ENCODE results near the gene DNAH14. TPM values are rescaled to one million over a fixed set of nuclear protein-coding genes. Genes with fewer than 3 reads are reported as not detected.

Gene DNAH14
- total and polyA plus RNA-seq, 2 donors (not counting 1 experiment from before 2014, with no cell fraction given) = not detected

DNA sequence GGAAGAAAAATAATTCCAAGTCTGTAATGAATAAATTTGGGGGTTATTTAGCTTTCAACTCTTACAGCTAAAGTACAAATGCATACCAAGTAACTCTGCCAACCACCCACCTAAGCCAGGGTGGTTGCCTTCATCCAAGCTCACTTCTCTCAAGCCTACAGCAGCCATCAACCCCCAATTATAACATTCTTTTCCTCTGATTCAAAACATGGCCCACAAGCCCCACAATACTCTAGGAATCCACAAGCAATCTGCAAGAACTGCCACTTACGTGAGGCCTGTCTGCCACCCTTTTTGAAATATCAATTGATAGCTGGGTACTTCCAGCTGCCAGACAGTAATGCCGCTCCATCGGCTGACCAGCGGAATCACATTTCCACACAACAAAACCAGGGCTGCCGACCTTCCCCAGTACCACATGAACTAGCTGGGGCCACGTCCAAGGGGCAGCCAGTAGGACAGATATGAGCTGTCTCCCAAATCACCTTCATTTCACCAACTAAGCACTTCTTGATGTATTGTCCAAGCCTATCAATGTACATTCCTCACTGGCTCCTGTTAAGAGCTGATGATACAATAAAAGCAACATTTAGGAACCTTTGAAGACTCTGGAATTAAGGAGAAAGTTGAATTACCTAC is 495.2 kb downstream of the DNAH14 start:
- 81% methylated on average over 6 of the region's 6 CpGs for WGBS (ENCODE audit: insufficient coverage)
- no peaks in the 10 kb centered on the region for H3K9me3 Mint-ChIP-seq (ENCODE audit: insufficient read depth)
- Histone ChIP-seq H3K4me3 (ENCODE audit: control extremely low read depth in 1 of 5, extremely low read depth in 1 of 5, insufficient read depth in 1 of 5, low read depth in 2 of 5, low read length in 4 of 5) (peak overlapping the region in 1 of 5 experiments; percentile 77), H4K20me1 (ENCODE audit: control insufficient read depth, insufficient read depth, low read length, poor library complexity, severe bottlenecking) (peaks cover 64% of the 10 kb centered on the region), H3K9me3 (ENCODE audit: control extremely low read depth in 1 of 3, control insufficient read depth in 2 of 3, insufficient read depth in 1 of 3, low read length in 2 of 3) (no peaks in the 10 kb centered on the region), H3K79me2 (ENCODE audit: control insufficient read depth, insufficient read depth, low read length) (peaks cover 72% of the 10 kb centered on the region), H3K9ac (ENCODE audit: low read length) (peak overlapping the region; percentile 89), H2AFZ (ENCODE audit: insufficient read depth, low read depth, low read length, poor library complexity, severe bottlenecking) (no peak overlapping the region), H3K4me1 (ENCODE audit: control insufficient read depth in 2 of 2, insufficient read depth in 2 of 2, low read length in 2 of 2) (peaks cover 45 to 46% of the 10 kb centered on the region in 2 donors), H3K36me3 (replicated peaks in 1 of 2; ENCODE audit: control extremely low read depth in 1 of 2, control insufficient read depth in 1 of 2, extremely low read depth in 1 of 2, insufficient read depth in 2 of 2, low read length in 1 of 2) (peaks cover 0 to 31% of the 10 kb centered on the region in 2 experiments), H3K4me2 (replicated peaks; ENCODE audit: low read depth, low read length, poor library complexity, severe bottlenecking) (peak overlapping the region; percentile 95), H3K27me3 (replicated peaks in 1 of 4; ENCODE audit: control extremely low read depth in 1 of 4, control insufficient read depth in 3 of 4, insufficient read depth in 4 of 4, low read length in 3 of 4) (no peaks in the 10 kb centered on the region), H3K27ac (ENCODE audit: low read length in 2 of 2) (peak overlapping the region in 1 of 2 donors; percentile 83)
- H3K27me3 Mint-ChIP-seq = no peaks in the 10 kb centered on the region
- peaks cover 61% of the 10 kb centered on the region for H3K4me1 Mint-ChIP-seq
- ATAC-seq (ENCODE audit: low read depth) (no peak), DNase-seq (no peak)
- ChIA-PET CTCF (interaction anchor here (0.5 to 8.2 kb wide), 5 partner anchors 11 to 967 kb away, joined by 3 to 104 read pairs (median 4); no protein-coding TSS in a partner anchor), POLR2A (interaction anchor here (0.6 to 6.7 kb wide), 4 partner anchors 19 to 1018 kb away, joined by 3 to 85 read pairs (median 10); no protein-coding TSS in a partner anchor)
- peak overlapping the region; percentile 94 for H3K4me3 Mint-ChIP-seq
- H3K27ac Mint-ChIP-seq = peak overlapping the region; percentile 75
- TF ChIP-seq, protein P1, sequence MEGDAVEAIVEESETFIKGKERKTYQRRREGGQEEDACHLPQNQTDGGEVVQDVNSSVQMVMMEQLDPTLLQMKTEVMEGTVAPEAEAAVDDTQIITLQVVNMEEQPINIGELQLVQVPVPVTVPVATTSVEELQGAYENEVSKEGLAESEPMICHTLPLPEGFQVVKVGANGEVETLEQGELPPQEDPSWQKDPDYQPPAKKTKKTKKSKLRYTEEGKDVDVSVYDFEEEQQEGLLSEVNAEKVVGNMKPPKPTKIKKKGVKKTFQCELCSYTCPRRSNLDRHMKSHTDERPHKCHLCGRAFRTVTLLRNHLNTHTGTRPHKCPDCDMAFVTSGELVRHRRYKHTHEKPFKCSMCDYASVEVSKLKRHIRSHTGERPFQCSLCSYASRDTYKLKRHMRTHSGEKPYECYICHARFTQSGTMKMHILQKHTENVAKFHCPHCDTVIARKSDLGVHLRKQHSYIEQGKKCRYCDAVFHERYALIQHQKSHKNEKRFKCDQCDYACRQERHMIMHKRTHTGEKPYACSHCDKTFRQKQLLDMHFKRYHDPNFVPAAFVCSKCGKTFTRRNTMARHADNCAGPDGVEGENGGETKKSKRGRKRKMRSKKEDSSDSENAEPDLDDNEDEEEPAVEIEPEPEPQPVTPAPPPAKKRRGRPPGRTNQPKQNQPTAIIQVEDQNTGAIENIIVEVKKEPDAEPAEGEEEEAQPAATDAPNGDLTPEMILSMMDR (IDR thresholded peaks at IDR 0.05) = no peak
- no peak for TF ChIP-seq EZH2 (IDR thresholded peaks at IDR 0.05; ENCODE audit: borderline replicate concordance, insufficient read depth, low read depth, low read length, poor library complexity, severe bottlenecking)
- intact Hi-C loops (cut with micrococcal nuclease) = loop anchor here (5.0 kb wide), 5 partner anchors 107 to 1238 kb away; partner anchors contain the start of genes PARP1 and SRP9

Data from B cell (primary cell).